ENCODE results near the gene SLC9A9. TPM values are rescaled to one million over a fixed set of nuclear protein-coding genes. Genes with fewer than 3 reads are reported as not detected.

SLC9A9 gene
- total and polyA plus RNA-seq, 10 of the 15 experiments (the other 5 are each of a cell fraction or from before 2014, with no cell fraction given) = 3.5 to 14.2 (median 9.3) TPM

- H3K4me1 ChIP-seq (ENCODE audit: control insufficient read depth, insufficient read depth, low read length) = no peaks in the 10 kb centered on the region
- WGBS (ENCODE audit: insufficient coverage, insufficient replicate concordance, low lambda C conversion rate, missing lambda C conversion rate) = 64% methylated on average over 7 of the region's 7 CpGs
- ChIA-PET POLR2A (no interaction called here), RAD21 (ENCODE audit: unreplicated experiment) (no interaction called here), SMC1A (ENCODE audit: uncharacterized antibody, unreplicated experiment) (no interaction called here), CTCF (interaction anchor here (0.6 kb wide), 1 partner anchor 46 kb away, joined by 3 read pairs; no protein-coding TSS in a partner anchor)
- H3K4me2 ChIP-seq (ENCODE audit: control insufficient read depth, insufficient read depth) = no peak overlapping the region
- H4K20me1 ChIP-seq (ENCODE audit: control insufficient read depth, insufficient read depth) = no peaks in the 10 kb centered on the region
- no peaks in the 10 kb centered on the region for H3K79me2 ChIP-seq (ENCODE audit: control insufficient read depth, insufficient read depth, low read length)
- no TSS peak for BruUV-seq (replicated peaks)
- intact Hi-C loops (cut with micrococcal nuclease; ENCODE audit: unreplicated experiment) (loop anchor here (2.0 to 10.0 kb wide), 3 partner anchors 53 to 877 kb away; no protein-coding TSS in a partner anchor), in situ Hi-C loops (cut with MboI) (loop anchor here (10.0 kb wide), 1 partner anchor 57 kb away; no protein-coding TSS in a partner anchor)
- H3K36me3 ChIP-seq (ENCODE audit: control insufficient read depth in 2 of 2, insufficient read depth in 2 of 2, low read length in 1 of 2) = no peaks in the 10 kb centered on the region
- TF ChIP-seq TARDBP (IDR thresholded peaks at IDR 0.05; ENCODE audit: borderline replicate concordance) (no peak), EZH2 (IDR thresholded peaks at IDR 0.05; ENCODE audit: borderline replicate concordance, control insufficient read depth, low read depth, low read length) (no peak), SIX5 (IDR thresholded peaks at IDR 0.05; ENCODE audit: low read depth, low read length, severe bottlenecking) (no peak), DPF2 (IDR thresholded peaks at IDR 0.05) (no peak), ZNF592 (IDR thresholded peaks at IDR 0.05) (no peak), SPI1 (IDR thresholded peaks at IDR 0.05; ENCODE audit: borderline replicate concordance, insufficient read depth, low read depth, low read length) (no peak), PAX5 (IDR thresholded peaks at IDR 0.05; ENCODE audit: borderline replicate concordance, low read depth, low read length) (no peak), REST (IDR thresholded peaks at IDR 0.05; ENCODE audit: low read depth, low read length) (no peak), IKZF2 (IDR thresholded peaks at IDR 0.05) (no peak)
- TF ChIP-seq, protein P1, sequence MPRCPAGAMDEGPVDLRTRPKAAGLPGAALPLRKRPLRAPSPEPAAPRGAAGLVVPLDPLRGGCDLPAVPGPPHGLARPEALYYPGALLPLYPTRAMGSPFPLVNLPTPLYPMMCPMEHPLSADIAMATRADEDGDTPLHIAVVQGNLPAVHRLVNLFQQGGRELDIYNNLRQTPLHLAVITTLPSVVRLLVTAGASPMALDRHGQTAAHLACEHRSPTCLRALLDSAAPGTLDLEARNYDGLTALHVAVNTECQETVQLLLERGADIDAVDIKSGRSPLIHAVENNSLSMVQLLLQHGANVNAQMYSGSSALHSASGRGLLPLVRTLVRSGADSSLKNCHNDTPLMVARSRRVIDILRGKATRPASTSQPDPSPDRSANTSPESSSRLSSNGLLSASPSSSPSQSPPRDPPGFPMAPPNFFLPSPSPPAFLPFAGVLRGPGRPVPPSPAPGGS (IDR thresholded peaks at IDR 0.05; ENCODE audit: borderline replicate concordance, insufficient read depth, low read depth, low read length, poor library complexity, severe bottlenecking) = no peak
- H3K9me3 ChIP-seq (replicated peaks; ENCODE audit: control insufficient read depth, insufficient read depth, low read length) = no peaks in the 10 kb centered on the region
- no peak overlapping the region for H3K9ac ChIP-seq (ENCODE audit: control insufficient read depth, insufficient read depth, low read length)
- no peak overlapping the region for H3K4me3 ChIP-seq
- no peak overlapping the region for H3K27ac ChIP-seq (ENCODE audit: control insufficient read depth, insufficient read depth)
- no peaks in the 10 kb centered on the region for H3K27me3 ChIP-seq (replicated peaks in 1 of 2; ENCODE audit: control insufficient read depth in 2 of 2, insufficient read depth in 2 of 2, low read length in 1 of 2)
- ATAC-seq (no peak), DNase-seq (ENCODE audit: low read depth, low spot score) (no peak), FAIRE-seq (no peak)
- H2AFZ ChIP-seq (ENCODE audit: control insufficient read depth, low read depth, low read length) = no peak overlapping the region
These were observed 49.5 kb upstream of the SLC9A9 start for GRCh38 chr3:143897576-143898295.
